Measurements from ENCODE around the gene USP37. TPM values are rescaled to one million over a fixed set of nuclear protein-coding genes. Genes with fewer than 3 reads are reported as not detected.

Gene USP37
- polyA plus RNA-seq, 3 donors, result 2.7 to 4.9 (median 2.7) TPM

DNA sequence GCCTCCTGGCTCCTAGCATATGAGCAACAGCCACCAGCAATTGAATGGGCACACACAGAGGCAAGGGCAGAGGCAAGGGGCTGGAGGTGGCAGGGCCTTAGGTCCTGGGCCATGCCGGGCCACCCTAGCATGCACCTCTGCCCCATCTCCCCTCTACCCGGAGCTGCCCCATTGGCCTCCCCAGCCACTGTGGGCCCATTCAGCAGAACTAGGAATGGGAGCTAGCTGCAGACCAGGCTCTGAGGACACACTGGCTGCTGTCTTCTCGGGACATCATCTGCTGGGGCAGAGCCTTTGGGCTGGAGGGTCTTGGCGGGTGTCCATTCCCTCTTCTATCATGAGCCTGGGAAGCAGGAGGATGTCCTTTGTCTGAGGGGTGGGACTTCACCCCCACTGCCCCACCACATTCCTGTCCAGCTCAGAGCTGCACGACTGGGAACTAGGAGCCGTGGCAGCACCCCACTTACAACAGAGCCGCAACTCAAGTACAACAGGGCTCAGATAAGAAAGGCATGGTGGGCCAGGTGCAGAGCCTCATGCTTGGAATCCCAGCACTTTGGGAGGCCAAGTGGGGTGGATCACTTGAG is 148.4 kb downstream of the USP37 start:
- no peak overlapping the region for H3K4me3 Mint-ChIP-seq

DNA sequence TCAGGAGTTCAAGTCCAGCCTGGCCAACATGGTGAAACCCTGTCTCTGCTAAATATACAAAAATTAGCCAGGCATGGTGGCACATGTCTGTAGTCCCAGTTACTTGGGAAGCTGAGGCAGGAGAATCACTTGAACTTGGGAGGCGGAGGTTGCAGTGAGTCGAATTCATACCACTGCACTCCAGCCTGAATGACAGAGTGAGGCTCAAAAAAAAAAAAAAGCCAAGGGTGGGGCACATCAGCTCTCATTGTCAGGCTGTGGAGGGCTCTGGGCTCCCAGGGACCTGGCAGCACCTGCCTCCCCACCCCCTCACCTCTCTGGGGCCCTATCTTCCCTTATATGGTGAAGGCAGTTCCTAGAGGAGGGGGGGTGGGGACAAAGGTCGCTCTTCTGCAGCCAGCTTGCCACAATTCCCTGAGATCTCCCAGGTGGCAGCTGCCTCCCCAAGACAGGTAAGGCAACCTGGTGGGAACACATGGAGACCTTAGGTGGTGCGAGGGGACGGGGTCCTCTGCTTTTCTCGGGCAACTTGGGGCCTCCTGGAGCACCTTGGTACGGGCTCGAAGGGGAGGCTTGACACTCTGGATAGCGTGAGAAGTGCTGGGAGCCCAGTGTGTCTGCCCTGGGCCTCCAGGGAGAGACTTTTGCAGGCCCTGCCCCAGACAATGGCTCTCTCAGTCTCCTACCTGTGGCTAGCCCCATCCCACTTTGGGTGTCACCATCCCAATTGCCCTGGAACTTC is 149.3 kb downstream of the USP37 start, which contains the start of gene VIL1:
TSS of gene VIL1 (plus strand) at position 407 of the 742 bp plus-strand sequence. CDS start 4,656 bp downstream, outside the sequence.
- TF ChIP-seq, protein P1, sequence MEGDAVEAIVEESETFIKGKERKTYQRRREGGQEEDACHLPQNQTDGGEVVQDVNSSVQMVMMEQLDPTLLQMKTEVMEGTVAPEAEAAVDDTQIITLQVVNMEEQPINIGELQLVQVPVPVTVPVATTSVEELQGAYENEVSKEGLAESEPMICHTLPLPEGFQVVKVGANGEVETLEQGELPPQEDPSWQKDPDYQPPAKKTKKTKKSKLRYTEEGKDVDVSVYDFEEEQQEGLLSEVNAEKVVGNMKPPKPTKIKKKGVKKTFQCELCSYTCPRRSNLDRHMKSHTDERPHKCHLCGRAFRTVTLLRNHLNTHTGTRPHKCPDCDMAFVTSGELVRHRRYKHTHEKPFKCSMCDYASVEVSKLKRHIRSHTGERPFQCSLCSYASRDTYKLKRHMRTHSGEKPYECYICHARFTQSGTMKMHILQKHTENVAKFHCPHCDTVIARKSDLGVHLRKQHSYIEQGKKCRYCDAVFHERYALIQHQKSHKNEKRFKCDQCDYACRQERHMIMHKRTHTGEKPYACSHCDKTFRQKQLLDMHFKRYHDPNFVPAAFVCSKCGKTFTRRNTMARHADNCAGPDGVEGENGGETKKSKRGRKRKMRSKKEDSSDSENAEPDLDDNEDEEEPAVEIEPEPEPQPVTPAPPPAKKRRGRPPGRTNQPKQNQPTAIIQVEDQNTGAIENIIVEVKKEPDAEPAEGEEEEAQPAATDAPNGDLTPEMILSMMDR (IDR thresholded peaks at IDR 0.05), result no peak
- no peak within 1 kb of the TSS for H3K27ac Mint-ChIP-seq

More for the DNA sequence above, 148.4 kb downstream of the USP37 start:
- no peak overlapping the region for H3K4me2 ChIP-seq (replicated peaks; ENCODE audit: extremely low read depth, low read length, poor library complexity, severe bottlenecking)
- no peak overlapping the region for H3K4me3 ChIP-seq (replicated peaks in 1 of 3; ENCODE audit: low read depth in 2 of 3, low read length in 3 of 3)
- H3K27ac ChIP-seq (ENCODE audit: low read depth in 1 of 2, low read length in 2 of 2), result no peak overlapping the region
- no peak for DNase-seq
- Mint-ChIP-seq H3K9me3 (no peaks in the 10 kb centered on the region), H3K27me3 (ENCODE audit: low read depth in 3 of 3) (peaks cover 2 to 9% (median 7%) of the 10 kb centered on the region in 3 donors), H3K27ac (no peak overlapping the region), H3K4me1 (peaks cover 6% of the 10 kb centered on the region), H3K36me3 (no peaks in the 10 kb centered on the region)
- no peaks in the 10 kb centered on the region for H3K27me3 ChIP-seq (ENCODE audit: control insufficient read depth in 2 of 2, insufficient read depth in 2 of 2, low read length in 2 of 2)
- TF ChIP-seq, protein P1 (IDR thresholded peaks at IDR 0.05), result no peak
- H2AFZ ChIP-seq (ENCODE audit: insufficient read depth, low read depth, low read length, poor library complexity, severe bottlenecking), result no peak overlapping the region
- H4K20me1 ChIP-seq (ENCODE audit: insufficient read depth, low read length), result no peaks in the 10 kb centered on the region
- H3K9ac ChIP-seq (ENCODE audit: insufficient read depth, low read length, poor library complexity, severe bottlenecking), result no peak overlapping the region
- 94% methylated on average over 3 of the region's 7 CpGs for WGBS (ENCODE audit: insufficient coverage)
- H3K79me2 ChIP-seq (ENCODE audit: insufficient read depth, low read length), result no peaks in the 10 kb centered on the region
- H3K4me1 ChIP-seq (ENCODE audit: control insufficient read depth in 1 of 2, insufficient read depth in 2 of 2, low read length in 2 of 2), result no peaks in the 10 kb centered on the region
- intact Hi-C loops (cut with micrococcal nuclease), result loop anchor here in 1 of 2 donors (10.0 kb wide), 2 partner anchors 45 to 75 kb away; no protein-coding TSS in a partner anchor
- H3K9me3 ChIP-seq (replicated peaks in 1 of 2; ENCODE audit: control insufficient read depth in 1 of 2, insufficient read depth in 1 of 2, low read length in 2 of 2), result no peaks in the 10 kb centered on the region
- no peaks in the 10 kb centered on the region for H3K36me3 ChIP-seq (replicated peaks in 1 of 2; ENCODE audit: control insufficient read depth in 1 of 2, insufficient read depth in 2 of 2, low read length in 2 of 2)

More for the DNA sequence above, 149.3 kb downstream of the USP37 start, which contains the start of gene VIL1:
- no peaks in the 10 kb centered on the region for H3K9me3 Mint-ChIP-seq
- Histone ChIP-seq H2AFZ (ENCODE audit: insufficient read depth, low read depth, low read length, poor library complexity, severe bottlenecking) (no peak within 1 kb of the TSS), H3K9me3 (replicated peaks in 1 of 2; ENCODE audit: control insufficient read depth in 1 of 2, insufficient read depth in 1 of 2, low read length in 2 of 2) (no peaks in the 10 kb centered on the region), H3K36me3 (replicated peaks in 1 of 2; ENCODE audit: control insufficient read depth in 1 of 2, insufficient read depth in 2 of 2, low read length in 2 of 2) (no peaks in the 10 kb centered on the region), H3K27me3 (ENCODE audit: control insufficient read depth in 2 of 2, insufficient read depth in 2 of 2, low read length in 2 of 2) (no peaks in the 10 kb centered on the region), H3K4me3 (replicated peaks in 1 of 3; ENCODE audit: low read depth in 2 of 3, low read length in 3 of 3) (no peak within 1 kb of the TSS), H3K27ac (ENCODE audit: low read depth in 1 of 2, low read length in 2 of 2) (no peak within 1 kb of the TSS), H3K79me2 (ENCODE audit: insufficient read depth, low read length) (no peaks in the 10 kb centered on the region), H3K4me1 (ENCODE audit: control insufficient read depth in 1 of 2, insufficient read depth in 2 of 2, low read length in 2 of 2) (no peaks in the 10 kb centered on the region), H4K20me1 (ENCODE audit: insufficient read depth, low read length) (no peaks in the 10 kb centered on the region), H3K9ac (ENCODE audit: insufficient read depth, low read length, poor library complexity, severe bottlenecking) (no peak within 1 kb of the TSS), H3K4me2 (replicated peaks; ENCODE audit: extremely low read depth, low read length, poor library complexity, severe bottlenecking) (no peak within 1 kb of the TSS)
- H3K36me3 Mint-ChIP-seq, result no peaks in the 10 kb centered on the region
- H3K4me3 Mint-ChIP-seq, result no peak within 1 kb of the TSS
- H3K4me1 Mint-ChIP-seq, result peaks cover 6% of the 10 kb centered on the region
- intact Hi-C loops (cut with micrococcal nuclease), result loop anchor here in 1 of 2 donors (10.0 kb wide), 1 partner anchor 46 kb away; no protein-coding TSS in a partner anchor
- no peak for DNase-seq
- peaks cover 2 to 9% (median 4%) of the 10 kb centered on the region in 3 donors for H3K27me3 Mint-ChIP-seq (ENCODE audit: low read depth in 3 of 3)
- 98% methylated on average over 8 of the region's 9 CpGs for WGBS (ENCODE audit: insufficient coverage)
